Loucy (cell line): ENCODE measurements around the gene LYPD4.

ENCODE experiments used
- H2AFZ ChIP-seq: fragments of 200-600 bp; sonication (generic); 2 replicates; pipeline ENCODE4 v1.6.0; 2016; ENCODE audit warnings: antibody characterized with exemption, mild to moderate bottlenecking, low read length, moderate library complexity
- H3F3A ChIP-seq: fragments of 200-600 bp; 2 replicates; pipeline ENCODE4 v1.6.0; 2016; ENCODE audit warnings: antibody characterized with exemption, low read depth, mild to moderate bottlenecking
- H3K27me3 ChIP-seq: fragments of 200-600 bp; sonication (generic); 2 replicates; pipeline ENCODE4 v1.6.1; 2014; ENCODE audit warnings: low read length, mild to moderate bottlenecking; ENCODE audit not compliant: insufficient read depth, poor library complexity, severe bottlenecking
- H3K36me3 ChIP-seq: fragments of 200-600 bp; sonication (generic); 2 replicates; pipeline ENCODE4 v1.6.1; 2016; ENCODE audit warnings: low read length; ENCODE audit not compliant: insufficient read depth
- H3K4me1 ChIP-seq: fragments of 200-600 bp; sonication (generic); 2 replicates; pipeline ENCODE4 v1.5.1; 2014; ENCODE audit warnings: low read length, mild to moderate bottlenecking; ENCODE audit not compliant: insufficient read depth, poor library complexity, severe bottlenecking
- H3K4me2 ChIP-seq: fragments of 200-600 bp; sonication (generic); 2 replicates; pipeline ENCODE4 v1.6.0; 2014; ENCODE audit warnings: antibody characterized with exemption, low read length, low read depth, mild to moderate bottlenecking; ENCODE audit not compliant: poor library complexity, severe bottlenecking
- H3K4me3 ChIP-seq: fragments of 200-600 bp; sonication (generic); 2 replicates; pipeline ENCODE4 v1.5.1; 2014; ENCODE audit warnings: low read length, mild to moderate bottlenecking, mixed read lengths; ENCODE audit not compliant: poor library complexity, severe bottlenecking
- H3K79me2 ChIP-seq: fragments of 200-600 bp; sonication (generic); 2 replicates; pipeline ENCODE4 v1.6.1; 2014; ENCODE audit warnings: low read length; ENCODE audit not compliant: insufficient read depth
- H3K9ac ChIP-seq: fragments of 200-600 bp; sonication (generic); 2 replicates; pipeline ENCODE4 v1.6.0; 2014; ENCODE audit warnings: mild to moderate bottlenecking, low read depth, low read length, moderate library complexity; ENCODE audit not compliant: poor library complexity, severe bottlenecking
- H3K9me2 ChIP-seq: fragments of 200-600 bp; sonication (generic); replicated peaks from 2 replicates; pipeline ENCODE4 v1.6.1; 2016; ENCODE audit warnings: low read depth, low read length, mixed read lengths
- H3K9me3 ChIP-seq: fragments of 200-600 bp; sonication (generic); 2 replicates; pipeline ENCODE4 v1.6.1; 2014; ENCODE audit warnings: mild to moderate bottlenecking, antibody characterized with exemption, low read length, low read depth; ENCODE audit not compliant: insufficient read depth
- H4K20me1 ChIP-seq: fragments of 200-600 bp; sonication (generic); 2 replicates; pipeline ENCODE4 v1.6.0; 2014; ENCODE audit warnings: antibody characterized with exemption, low read length, mild to moderate bottlenecking; ENCODE audit not compliant: insufficient read depth, poor library complexity, severe bottlenecking
- EZH2phosphoT487 ChIP-seq: fragments of 200-600 bp; IDR thresholded peaks from 2 replicates; pipeline ENCODE4 v1.6.1; 2018; ENCODE audit warnings: antibody characterized with exemption, mild to moderate bottlenecking, moderate library complexity, borderline replicate concordance
- TF ChIP-seq, protein P1 (sequence below): fragments of 200-600 bp; sonication (generic); conservative IDR thresholded peaks from 2 replicates; pipeline ENCODE4 v1.5.1; 2014; ENCODE audit warnings: mild to moderate bottlenecking, antibody characterized with exemption, low read length

Gene LYPD4

DNA sequence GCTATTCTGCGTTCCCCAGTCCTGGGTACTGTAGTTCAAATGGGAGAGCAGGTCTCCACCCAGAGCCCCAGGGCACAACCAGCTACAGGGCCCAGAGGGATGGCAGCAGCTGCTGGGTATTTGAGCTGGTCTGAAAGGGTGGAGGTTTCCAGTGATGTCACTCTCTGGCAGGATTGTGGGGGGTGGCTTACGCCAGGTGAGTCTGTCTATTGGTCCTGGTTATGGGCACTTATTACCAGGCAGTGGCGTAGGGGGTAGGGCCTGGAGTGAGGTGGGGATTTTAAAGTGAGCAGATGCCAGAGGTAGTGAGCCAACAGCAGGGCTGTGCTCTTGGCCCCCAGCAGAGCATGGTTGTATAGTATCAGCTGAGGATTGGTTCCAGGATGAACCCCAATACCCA, 21.8 kb upstream of the LYPD4 start:
- H3K79me2 ChIP-seq: peaks cover 80% of the 10 kb centered on the region
- H3K4me3 ChIP-seq: no peak overlapping the region
- peaks cover 83% of the 10 kb centered on the region for H3K36me3 ChIP-seq
- H3K9me2 ChIP-seq: no peaks in the 10 kb centered on the region
- peaks cover 43% of the 10 kb centered on the region for H3K4me1 ChIP-seq
- TF ChIP-seq, protein P1, sequence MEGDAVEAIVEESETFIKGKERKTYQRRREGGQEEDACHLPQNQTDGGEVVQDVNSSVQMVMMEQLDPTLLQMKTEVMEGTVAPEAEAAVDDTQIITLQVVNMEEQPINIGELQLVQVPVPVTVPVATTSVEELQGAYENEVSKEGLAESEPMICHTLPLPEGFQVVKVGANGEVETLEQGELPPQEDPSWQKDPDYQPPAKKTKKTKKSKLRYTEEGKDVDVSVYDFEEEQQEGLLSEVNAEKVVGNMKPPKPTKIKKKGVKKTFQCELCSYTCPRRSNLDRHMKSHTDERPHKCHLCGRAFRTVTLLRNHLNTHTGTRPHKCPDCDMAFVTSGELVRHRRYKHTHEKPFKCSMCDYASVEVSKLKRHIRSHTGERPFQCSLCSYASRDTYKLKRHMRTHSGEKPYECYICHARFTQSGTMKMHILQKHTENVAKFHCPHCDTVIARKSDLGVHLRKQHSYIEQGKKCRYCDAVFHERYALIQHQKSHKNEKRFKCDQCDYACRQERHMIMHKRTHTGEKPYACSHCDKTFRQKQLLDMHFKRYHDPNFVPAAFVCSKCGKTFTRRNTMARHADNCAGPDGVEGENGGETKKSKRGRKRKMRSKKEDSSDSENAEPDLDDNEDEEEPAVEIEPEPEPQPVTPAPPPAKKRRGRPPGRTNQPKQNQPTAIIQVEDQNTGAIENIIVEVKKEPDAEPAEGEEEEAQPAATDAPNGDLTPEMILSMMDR: no peak
- no peak for TF ChIP-seq EZH2phosphoT487
- H3F3A ChIP-seq: no peaks in the 10 kb centered on the region
- peaks cover 86% of the 10 kb centered on the region for H4K20me1 ChIP-seq
- no peak overlapping the region for H2AFZ ChIP-seq
- no peaks in the 10 kb centered on the region for H3K27me3 ChIP-seq
- no peaks in the 10 kb centered on the region for H3K9me3 ChIP-seq
- H3K9ac ChIP-seq: no peak overlapping the region
- peak overlapping the region; percentile 59 for H3K4me2 ChIP-seq

DNA sequence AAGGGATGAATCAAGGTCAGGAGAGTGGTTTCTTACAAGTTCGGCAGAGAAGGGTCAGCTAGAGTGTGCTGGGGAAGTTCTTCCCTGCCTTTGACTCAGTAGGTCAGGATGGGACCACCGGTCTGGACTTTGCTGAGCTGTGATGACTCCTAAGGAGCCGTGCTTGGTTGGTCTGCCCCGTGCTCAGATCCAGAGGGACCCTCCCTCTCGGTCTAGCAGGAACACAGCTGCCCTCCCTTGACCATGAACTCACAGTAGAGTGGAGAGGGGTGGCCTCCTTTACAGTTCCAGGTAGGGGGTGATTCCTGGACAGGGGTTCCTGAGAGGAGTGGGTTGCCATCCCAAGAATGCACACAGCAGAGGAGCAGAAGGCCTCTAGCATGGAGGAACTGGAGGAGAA, 19.9 kb upstream of the LYPD4 start:
- peak overlapping the region; percentile 19 for H3K9ac ChIP-seq
- no peak for TF ChIP-seq EZH2phosphoT487
- TF ChIP-seq, protein P1: no peak
- H3K79me2 ChIP-seq: peaks cover 92% of the 10 kb centered on the region
- no peaks in the 10 kb centered on the region for H3K9me3 ChIP-seq
- peaks cover 66% of the 10 kb centered on the region for H3K36me3 ChIP-seq
- peaks cover 84% of the 10 kb centered on the region for H4K20me1 ChIP-seq
- H3K9me2 ChIP-seq: no peaks in the 10 kb centered on the region
- H3K4me3 ChIP-seq: peak overlapping the region; percentile 32
- H3F3A ChIP-seq: no peaks in the 10 kb centered on the region
- H3K4me1 ChIP-seq: peaks cover 50% of the 10 kb centered on the region
- H3K4me2 ChIP-seq: peak overlapping the region; percentile 59
- H2AFZ ChIP-seq: no peak overlapping the region
- peaks cover 5% of the 10 kb centered on the region for H3K27me3 ChIP-seq

DNA sequence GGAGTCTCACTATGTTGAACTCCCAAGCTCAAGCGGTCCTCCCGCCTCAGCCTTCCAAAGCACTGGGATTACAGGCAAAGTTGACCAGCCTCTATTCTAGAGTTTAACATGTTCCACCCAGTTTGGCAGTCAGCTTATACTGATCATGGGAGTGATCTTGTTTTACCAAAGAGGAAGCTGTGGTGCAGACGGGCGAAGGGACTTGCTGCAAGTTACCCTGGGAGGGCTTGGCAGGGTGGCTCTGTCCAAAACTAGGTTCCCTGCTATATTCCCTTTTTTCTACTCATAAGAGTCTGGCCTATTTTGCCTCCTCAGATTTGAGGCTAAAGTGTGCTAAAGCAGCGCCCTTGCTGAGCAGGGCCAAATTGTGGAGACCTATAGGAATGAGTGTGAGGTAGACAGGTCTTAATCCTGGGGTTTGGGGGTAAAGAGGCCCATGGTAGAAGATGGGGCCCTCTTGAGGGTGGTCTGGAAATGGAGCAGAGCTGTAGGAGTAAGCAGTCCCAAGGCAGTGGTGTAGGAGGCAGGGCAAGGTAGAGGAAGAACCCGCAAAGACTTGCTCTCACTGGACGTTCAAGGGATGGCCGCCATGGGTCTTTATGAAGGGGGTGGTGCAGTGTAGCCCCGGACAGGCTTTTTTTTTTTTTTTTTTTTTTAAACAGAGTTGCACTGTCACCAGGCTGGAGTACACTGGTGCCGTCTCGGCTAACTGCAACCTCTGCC, 18.9 kb upstream of the LYPD4 start:
- no peaks in the 10 kb centered on the region for H3K9me3 ChIP-seq
- peaks cover 55% of the 10 kb centered on the region for H3K4me1 ChIP-seq
- no peaks in the 10 kb centered on the region for H3K9me2 ChIP-seq
- H3K36me3 ChIP-seq: peaks cover 56% of the 10 kb centered on the region
- peaks cover 76% of the 10 kb centered on the region for H4K20me1 ChIP-seq
- no peak for TF ChIP-seq EZH2phosphoT487
- TF ChIP-seq, protein P1: no peak; the same call in 1 of the 2 replicates
- H3K4me2 ChIP-seq: peak overlapping the region; percentile 92
- peaks cover 82% of the 10 kb centered on the region for H3K79me2 ChIP-seq
- no peaks in the 10 kb centered on the region for H3F3A ChIP-seq
- peaks cover 5% of the 10 kb centered on the region for H3K27me3 ChIP-seq
- H3K4me3 ChIP-seq: peak overlapping the region; percentile 93
- H3K9ac ChIP-seq: peak overlapping the region; percentile 100
- no peak overlapping the region for H2AFZ ChIP-seq
